ENCODE results near the gene ARPP21. TPM values are rescaled to one million over a fixed set of nuclear protein-coding genes. Genes with fewer than 3 reads are reported as not detected.
"Not testable (repeated sequence)": the region's sequence is repeated elsewhere in the genome, so short reads cannot be mapped to it uniquely, and the experiment has no call there.

The ARPP21 gene
- total RNA-seq, 4 donors from 2014 or later, result not detected

DNA sequence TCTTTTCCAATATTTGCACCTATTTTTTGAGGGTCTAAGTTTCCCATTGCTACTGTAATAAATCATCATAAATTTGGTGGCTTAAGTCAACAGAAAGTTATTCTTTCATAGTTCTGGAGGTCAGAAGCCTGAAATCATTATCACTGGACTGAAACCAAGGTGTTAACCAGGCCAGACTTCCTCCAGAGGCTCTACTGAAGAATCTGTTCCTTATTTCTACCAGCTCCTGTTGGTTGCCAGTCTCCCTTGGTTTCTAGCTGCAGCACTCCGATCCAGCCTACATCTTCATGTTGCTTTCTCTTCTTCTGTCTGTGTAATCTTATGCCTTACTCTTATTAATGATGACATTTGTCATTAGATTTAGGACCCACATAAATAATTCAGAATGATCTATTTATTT is 22.0 kb upstream of the ARPP21 start:
- H3K27ac ChIP-seq, result no peak overlapping the region
- H3K4me1 ChIP-seq, result no peaks in the 10 kb centered on the region
- H3K27me3 ChIP-seq, result no peaks in the 10 kb centered on the region
- TF ChIP-seq, protein P1, sequence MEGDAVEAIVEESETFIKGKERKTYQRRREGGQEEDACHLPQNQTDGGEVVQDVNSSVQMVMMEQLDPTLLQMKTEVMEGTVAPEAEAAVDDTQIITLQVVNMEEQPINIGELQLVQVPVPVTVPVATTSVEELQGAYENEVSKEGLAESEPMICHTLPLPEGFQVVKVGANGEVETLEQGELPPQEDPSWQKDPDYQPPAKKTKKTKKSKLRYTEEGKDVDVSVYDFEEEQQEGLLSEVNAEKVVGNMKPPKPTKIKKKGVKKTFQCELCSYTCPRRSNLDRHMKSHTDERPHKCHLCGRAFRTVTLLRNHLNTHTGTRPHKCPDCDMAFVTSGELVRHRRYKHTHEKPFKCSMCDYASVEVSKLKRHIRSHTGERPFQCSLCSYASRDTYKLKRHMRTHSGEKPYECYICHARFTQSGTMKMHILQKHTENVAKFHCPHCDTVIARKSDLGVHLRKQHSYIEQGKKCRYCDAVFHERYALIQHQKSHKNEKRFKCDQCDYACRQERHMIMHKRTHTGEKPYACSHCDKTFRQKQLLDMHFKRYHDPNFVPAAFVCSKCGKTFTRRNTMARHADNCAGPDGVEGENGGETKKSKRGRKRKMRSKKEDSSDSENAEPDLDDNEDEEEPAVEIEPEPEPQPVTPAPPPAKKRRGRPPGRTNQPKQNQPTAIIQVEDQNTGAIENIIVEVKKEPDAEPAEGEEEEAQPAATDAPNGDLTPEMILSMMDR (IDR thresholded peaks at IDR 0.05), result no peak
- 72 to 89% methylated on average over 1 of the region's 1 CpG for WGBS, 2 donors
- intact Hi-C loops (cut with DNase I), result no loop called here
- DNase-seq, result no peak
- H3K36me3 ChIP-seq, result no peaks in the 10 kb centered on the region
- no peaks in the 10 kb centered on the region for H3K9me3 ChIP-seq
- H3K4me3 ChIP-seq, result no peak overlapping the region

GRCh38 chr3:35620238-35620637 is 19.1 kb upstream of the ARPP21 start:
- H3K36me3 ChIP-seq; intact Hi-C loops (cut with DNase I); DNase-seq; H3K4me1 ChIP-seq; H3K4me3 ChIP-seq; H3K27ac ChIP-seq; H3K9me3 ChIP-seq; H3K27me3 ChIP-seq: not testable (repeated sequence)
- 54 to 60% methylated on average over 2 of the region's 2 CpGs for WGBS, 2 donors

GRCh38 chr3:35624698-35625097 is 14.6 kb upstream of the ARPP21 start:
- TF ChIP-seq POLR2A (IDR thresholded peaks at IDR 0.05), result no peak
- TF ChIP-seq, protein P1 (IDR thresholded peaks at IDR 0.05), result no peak
- WGBS, 2 donors, result 71 to 74% methylated on average over 2 of the region's 2 CpGs
- Histone ChIP-seq H3K4me3 (no peak overlapping the region), H3K27ac (no peak overlapping the region), H3K9me3 (no peaks in the 10 kb centered on the region), H3K27me3 (no peaks in the 10 kb centered on the region), H3K4me1 (no peaks in the 10 kb centered on the region), H3K36me3 (no peaks in the 10 kb centered on the region)
- intact Hi-C loops (cut with DNase I), result no loop called here
- no peak for DNase-seq

DNA sequence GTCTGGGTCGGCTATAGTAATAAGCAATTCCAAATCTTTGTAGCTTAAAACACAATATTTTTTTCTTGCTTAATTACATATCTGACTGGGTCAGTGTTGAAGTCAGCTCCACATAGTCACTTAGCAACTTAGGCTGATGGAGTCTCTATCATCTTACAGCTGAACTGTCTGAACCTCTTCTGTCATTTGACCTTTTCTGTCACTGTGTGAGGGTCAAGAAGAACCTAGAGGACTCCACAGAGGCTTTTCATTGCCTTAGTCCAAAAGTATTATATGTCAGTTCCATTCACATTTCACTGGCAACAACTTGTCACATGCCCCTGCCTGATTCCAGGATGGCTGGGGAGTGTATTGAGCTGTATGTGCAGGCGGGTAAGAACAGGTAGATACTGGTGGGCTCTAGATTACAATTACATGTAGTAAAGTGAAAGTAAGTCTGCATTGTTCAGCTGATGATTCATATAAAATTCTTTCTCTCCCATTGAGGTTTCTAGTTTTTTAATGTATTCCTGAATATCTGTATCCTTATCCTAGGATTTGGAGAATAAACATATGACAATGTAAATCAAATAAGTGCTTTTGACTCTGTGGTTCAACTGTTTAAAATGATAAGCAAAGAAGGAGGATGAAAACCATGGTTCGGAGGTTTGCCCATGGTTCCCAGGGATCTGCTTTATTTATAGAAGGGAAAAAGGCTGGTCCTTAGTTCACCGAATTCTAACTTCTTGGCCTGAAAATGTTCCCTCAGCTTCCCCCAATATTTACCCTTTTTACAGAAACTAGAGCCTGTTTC is 5.8 kb upstream of the ARPP21 start:
- no peak overlapping the region for H3K27ac ChIP-seq
- H3K27me3 ChIP-seq, result peaks cover 0 to 5% (median 0%) of the 10 kb centered on the region in 4 donors
- no peaks in the 10 kb centered on the region for H3K9me3 ChIP-seq
- no peak for TF ChIP-seq POLR2A (IDR thresholded peaks at IDR 0.05)
- TF ChIP-seq, protein P1 (IDR thresholded peaks at IDR 0.05), result no peak
- WGBS, 2 donors, result 29 to 32% methylated on average over 4 of the region's 4 CpGs
- no peak overlapping the region for H3K4me3 ChIP-seq
- no peaks in the 10 kb centered on the region for H3K36me3 ChIP-seq
- intact Hi-C loops (cut with DNase I), result no loop called here
- DNase-seq, result no peak
- no peaks in the 10 kb centered on the region for H3K4me1 ChIP-seq

DNA sequence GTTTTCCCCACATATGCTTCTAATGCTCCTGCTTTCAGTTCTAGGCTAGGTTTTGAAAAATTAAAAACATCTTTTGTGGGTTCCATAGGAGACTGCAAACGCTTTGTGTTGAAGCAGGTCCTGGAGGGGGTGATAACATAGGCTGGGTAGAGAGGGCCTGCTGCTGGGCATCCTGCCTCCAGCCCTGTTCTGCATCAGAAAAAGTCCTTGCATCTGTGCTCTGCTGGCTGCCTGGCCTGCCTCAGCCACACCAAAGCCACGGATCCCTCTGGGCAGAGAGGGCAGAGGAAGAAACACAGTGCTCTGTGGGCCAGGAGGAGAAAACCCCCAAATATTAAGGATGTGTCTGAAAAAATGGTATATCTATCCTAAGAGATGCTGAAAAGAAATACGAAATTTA is 3.9 kb upstream of the ARPP21 start:
- peaks cover 0 to 14% (median 9%) of the 10 kb centered on the region in 3 donors for H3K4me1 ChIP-seq

More for the DNA sequence above, 3.9 kb upstream of the ARPP21 start:
- Histone ChIP-seq H3K36me3 (no peaks in the 10 kb centered on the region), H3K27me3 (peaks cover 0 to 23% (median 0%) of the 10 kb centered on the region in 4 donors), H3K4me3 (no peak overlapping the region), H3K9me3 (no peaks in the 10 kb centered on the region), H3K27ac (no peak overlapping the region)
- intact Hi-C loops (cut with DNase I), result no loop called here
- DNase-seq, result no peak
- TF ChIP-seq, protein P1 (IDR thresholded peaks at IDR 0.05), result no peak
- TF ChIP-seq POLR2A (IDR thresholded peaks at IDR 0.05), result no peak
- 78 to 88% methylated on average over 3 of the region's 3 CpGs for WGBS, 2 donors

Measured in esophagus squamous epithelium (tissue), 5 donors.